PFSK-1 (cell line): ENCODE measurements around the gene BARX1.

Source experiments
- FOXP2 ChIP-seq: optimal IDR thresholded peaks from 2 replicates; pipeline ENCODE3; 2011; ENCODE audit warnings: borderline replicate concordance, control low read depth, inconsistent platforms; ENCODE audit not compliant: insufficient read depth; ENCODE audit errors: extremely low read length, extremely low read depth
- POLR2AphosphoS5 ChIP-seq: IDR thresholded peaks from 2 replicates; pipeline ENCODE4 v1.6.1; 2012; ENCODE audit warnings: low read depth, mild to moderate bottlenecking, control low read depth, low read length, moderate library complexity
- REST ChIP-seq, 2 experiments: IDR thresholded peaks; 2 replicates each; pipeline versions ENCODE4 v1.6.1 to v1.8.0; 2011 to 2012; ENCODE audit warnings: low read depth in 2 of 2, low read length in 2 of 2, control low read depth in 1 of 2, inconsistent platforms in 1 of 2, mild to moderate bottlenecking in 1 of 2, moderate library complexity in 1 of 2; ENCODE audit not compliant: insufficient read depth in 1 of 2
- SIN3A ChIP-seq: IDR thresholded peaks from 2 replicates; pipeline ENCODE4 v1.6.1; 2012; ENCODE audit warnings: mild to moderate bottlenecking, low read length, moderate library complexity, borderline replicate concordance; ENCODE audit not compliant: insufficient read depth
- TAF1 ChIP-seq: IDR thresholded peaks from 2 replicates; pipeline ENCODE4 v1.6.1; 2012; ENCODE audit warnings: low read length, control low read depth, borderline replicate concordance; ENCODE audit not compliant: insufficient read depth

BARX1 gene

DNA sequence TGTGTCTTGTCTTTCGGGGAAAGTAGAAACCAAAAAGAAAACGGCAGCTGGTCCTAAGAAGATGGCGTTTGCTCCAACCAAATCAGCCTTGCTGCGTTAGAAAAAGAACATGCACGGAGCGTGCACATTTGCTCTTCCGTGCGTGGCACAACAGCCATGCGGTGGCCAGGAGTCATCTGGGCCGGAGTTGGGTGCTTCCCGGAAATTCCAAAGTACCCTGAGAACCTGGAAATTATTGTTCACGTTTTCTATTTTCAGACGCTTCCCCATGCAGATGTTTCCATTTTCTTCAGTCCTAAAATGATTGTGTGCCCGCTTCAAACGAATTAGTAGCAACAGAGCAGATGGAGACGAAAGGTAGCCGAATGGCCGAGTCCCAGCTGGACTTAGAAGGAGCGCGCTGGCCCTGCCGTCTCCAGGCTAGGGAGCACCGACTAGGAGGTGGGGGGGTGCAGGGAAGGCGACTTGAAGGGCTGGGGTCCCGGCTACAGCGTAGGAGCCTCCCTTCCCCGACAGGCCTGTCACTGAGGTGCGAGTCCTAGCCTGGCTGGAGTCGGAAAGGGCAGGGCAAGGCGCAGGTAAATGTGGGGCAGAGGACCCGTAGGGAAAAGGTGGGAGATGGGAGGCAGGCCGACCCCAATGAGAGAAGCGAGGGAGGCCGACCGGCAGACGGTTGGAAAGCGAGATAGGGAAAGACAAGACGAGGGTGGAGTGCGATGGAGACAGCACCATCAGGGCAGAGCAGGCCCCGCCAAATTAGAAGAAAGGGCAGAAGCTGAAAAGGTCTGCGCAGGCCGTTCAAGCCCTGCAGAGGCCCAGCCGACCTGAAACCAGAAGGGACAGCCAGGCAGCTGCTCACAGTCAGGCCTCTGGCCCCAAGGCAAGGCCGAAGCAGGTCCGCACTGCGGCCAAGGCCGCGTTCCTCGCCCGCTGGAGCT lies 1.4 kb downstream of the BARX1 start:
- TF ChIP-seq TAF1 (no peak), POLR2AphosphoS5 (no peak), FOXP2 (no peak), REST (IDR thresholded peaks at IDR 0.05; ENCODE audit: insufficient read depth in 1 of 2, low read depth in 2 of 2, low read length in 2 of 2) (no peak), SIN3A (no peak)

GRCh38 chr9:93952784-93953495 lies 2.2 kb downstream of the BARX1 start:
- no peak for TF ChIP-seq REST (IDR thresholded peaks at IDR 0.05; ENCODE audit: insufficient read depth in 1 of 2, low read depth in 2 of 2, low read length in 2 of 2)
- TF ChIP-seq POLR2AphosphoS5: no peak
- TF ChIP-seq TAF1: no peak
- TF ChIP-seq SIN3A: no peak
- TF ChIP-seq FOXP2: no peak

DNA sequence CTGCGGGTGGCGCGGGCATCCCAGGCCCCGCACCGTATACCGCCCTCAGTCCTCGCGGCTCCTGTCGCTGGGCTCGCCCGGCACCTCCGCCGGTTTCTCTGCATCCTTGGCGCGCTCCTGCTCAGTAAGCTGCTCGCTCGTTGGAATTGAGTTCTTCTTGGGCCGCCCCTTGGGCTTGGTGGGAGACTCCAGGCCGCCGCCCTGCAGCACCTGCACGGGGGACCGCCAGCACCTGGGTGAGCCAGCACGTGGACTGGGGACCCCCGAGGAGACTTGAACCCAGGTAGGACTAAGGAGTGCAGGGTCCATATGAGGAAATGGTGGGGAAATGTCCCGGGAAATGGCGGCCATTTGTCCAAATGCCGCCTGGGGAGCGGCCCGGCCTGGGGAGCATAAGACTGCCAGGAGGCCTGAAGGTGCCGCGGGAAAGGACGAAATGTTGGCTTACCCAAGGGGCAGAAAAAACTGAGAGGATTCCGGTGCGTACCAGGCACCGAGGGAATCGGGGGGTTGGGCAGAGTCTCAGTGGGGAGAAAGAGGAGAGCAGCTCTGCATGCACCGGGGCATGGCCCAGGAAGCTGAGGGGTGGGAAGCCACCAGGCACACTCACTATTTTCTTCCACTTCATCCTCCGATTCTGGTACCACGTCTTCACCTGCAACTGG lies 2.9 kb downstream of the BARX1 start:
- TF ChIP-seq POLR2AphosphoS5 (no peak), REST (IDR thresholded peaks at IDR 0.05; ENCODE audit: insufficient read depth in 1 of 2, low read depth in 2 of 2, low read length in 2 of 2) (no peak), SIN3A (no peak), FOXP2 (no peak), TAF1 (no peak)

GRCh38 chr9:93951655-93952118 lies 3.5 kb downstream of the BARX1 start:
- TF ChIP-seq POLR2AphosphoS5 (no peak), FOXP2 (no peak), TAF1 (no peak), REST (IDR thresholded peaks at IDR 0.05; ENCODE audit: insufficient read depth in 1 of 2, low read depth in 2 of 2, low read length in 2 of 2) (no peak), SIN3A (no peak)
